HEK293T (cell line): Measurements from ENCODE around the gene PPP1R1B.

Experiments
- FOXA1 ChIP-seq: fragments of 450-650 bp; IDR thresholded peaks from 2 replicates; pipeline ENCODE4 v1.6.1; 2016; ENCODE audit warnings: mild to moderate bottlenecking
- SP1 ChIP-seq: fragments of 450-650 bp; IDR thresholded peaks from 2 replicates; pipeline ENCODE4 v1.6.1; 2017
- SUZ12 ChIP-seq: fragments of 450-650 bp; IDR thresholded peaks from 2 replicates; pipeline ENCODE4 v1.6.1; 2016; ENCODE audit warnings: mild to moderate bottlenecking
- TARDBP ChIP-seq: fragments of 450-650 bp; IDR thresholded peaks from 2 replicates; pipeline ENCODE4 v1.6.1; 2016

GRCh38 chr17:39665642-39666224 is 39.0 kb downstream of the PPP1R1B start:
- no peak for TF ChIP-seq TARDBP
- no peak for TF ChIP-seq SP1
- no peak for TF ChIP-seq SUZ12
- TF ChIP-seq FOXA1, result no peak
